Muscle of leg (tissue), 11 donors: ENCODE results near the gene RNASE12. TPM values are rescaled to one million over a fixed set of nuclear protein-coding genes. Genes with fewer than 3 reads are reported as not detected.
"Not testable (repeated sequence)": the region's sequence is repeated elsewhere in the genome, so short reads cannot be mapped to it uniquely, and the experiment has no call there.

Experiments
- DNase-seq: peaks from one replicate; pipeline ENCODE4 v3.0.0; 2013
- H3K27ac ChIP-seq: one replicate; pipeline ENCODE4 v1.5.1; 2013; ENCODE audit warnings: mild to moderate bottlenecking, low read length, control low read depth
- H3K27me3 ChIP-seq: one replicate; pipeline ENCODE4 v1.6.1; 2013; ENCODE audit warnings: low read length; ENCODE audit not compliant: control insufficient read depth, insufficient read depth
- H3K36me3 ChIP-seq: one replicate; pipeline ENCODE4 v1.6.1; 2013; ENCODE audit warnings: low read length; ENCODE audit not compliant: control insufficient read depth, insufficient read depth
- H3K4me1 ChIP-seq: one replicate; pipeline ENCODE4 v1.6.1; 2013; ENCODE audit warnings: low read length; ENCODE audit not compliant: control insufficient read depth, insufficient read depth
- H3K4me3 ChIP-seq: one replicate; pipeline ENCODE4 v1.5.1; 2013; ENCODE audit warnings: low read length, control low read depth
- H3K9me3 ChIP-seq: replicated peaks from 2 replicates; pipeline ENCODE4 v1.6.1; 2013; ENCODE audit warnings: low read depth, low read length; ENCODE audit not compliant: control insufficient read depth
- WGBS: methylation state at CpG from one replicate; pipeline ENCODE4 v1.1.5; 2013; ENCODE audit warnings: missing lambda C conversion rate; ENCODE audit not compliant: insufficient coverage; 5-methylcytosine and 5-hydroxymethylcytosine counted together
- polyA plus RNA-seq, 8 donors: library from polyadenylated mRNA; unstranded; fragments of 120-200 nt; gene quantifications; one replicate each; pipeline versions ENCODE4 v1.2.1 to v1.2.3, GENCODE V29; 2013; ENCODE audit warnings: inconsistent platforms in 1 of 8, low replicate concordance in 1 of 8; ENCODE audit not compliant: insufficient read length in 8 of 8, insufficient read depth in 1 of 8
- total RNA-seq: library from RNA; stranded (reverse); fragments of 120-200 nt; gene quantifications from one replicate; pipeline ENCODE4 v1.2.4, GENCODE V29; 2013

RNASE12 gene
- total and polyA plus RNA-seq, 9 donors, result not detected

- Histone ChIP-seq H3K36me3 (no peaks in the 10 kb centered on the region), H3K4me3 (no peak overlapping the region), H3K27me3 (peaks cover 70% of the 10 kb centered on the region), H3K4me1 (peaks cover 20% of the 10 kb centered on the region), H3K27ac (no peak overlapping the region), H3K9me3 (no peaks in the 10 kb centered on the region)
- no peak for DNase-seq
- 33% methylated on average over 8 of the region's 12 CpGs for WGBS
Observed at GRCh38 chr14:20626274-20626673, 35.1 kb upstream of the RNASE12 start.

GRCh38 chr14:20624495-20625070 lies 33.4 kb upstream of the RNASE12 start:
- Histone ChIP-seq H3K4me1 (peaks cover 14% of the 10 kb centered on the region), H3K9me3 (no peaks in the 10 kb centered on the region), H3K36me3 (no peaks in the 10 kb centered on the region), H3K4me3 (no peak overlapping the region), H3K27me3 (peaks cover 59% of the 10 kb centered on the region), H3K27ac (no peak overlapping the region)
- DNase-seq, result no peak
- WGBS, result under 1% methylated on average over 16 of the region's 22 CpGs

- Histone ChIP-seq H3K27ac (no peak overlapping the region), H3K36me3 (no peaks in the 10 kb centered on the region), H3K27me3 (peaks cover 56% of the 10 kb centered on the region), H3K9me3 (no peaks in the 10 kb centered on the region), H3K4me3 (no peak overlapping the region), H3K4me1 (peaks cover 14% of the 10 kb centered on the region)
- DNase-seq, result no peak
- WGBS, result 58% methylated on average over 6 of the region's 15 CpGs
Observed at GRCh38 chr14:20623798-20624197, 32.6 kb upstream of the RNASE12 start.

DNA sequence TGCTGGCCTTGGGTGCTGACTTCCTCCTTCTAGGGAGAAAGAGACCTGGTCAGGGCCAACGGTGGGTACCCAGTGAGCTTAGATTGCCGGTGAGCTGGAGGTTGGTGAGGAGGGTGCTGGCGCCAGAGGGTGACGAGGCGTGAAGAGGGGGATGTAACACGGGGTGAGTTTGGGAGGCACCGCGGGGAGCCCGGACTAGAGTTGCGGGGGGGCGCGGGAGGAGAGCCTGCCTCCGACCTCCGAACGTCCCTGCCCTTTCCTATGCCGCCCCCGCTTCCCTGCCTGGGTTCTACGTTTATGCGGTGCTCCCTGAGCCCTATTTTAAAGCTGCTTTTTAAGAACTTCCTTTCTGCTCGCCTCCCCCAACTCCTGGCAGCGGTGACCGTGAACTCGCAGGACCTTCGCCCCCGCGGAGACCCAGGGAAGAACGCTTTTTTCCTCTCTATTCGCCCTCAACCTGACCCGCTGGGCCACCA lies 31.7 kb upstream of the RNASE12 start:
- H3K27ac ChIP-seq, result no peak overlapping the region
- H3K4me1 ChIP-seq, result peaks cover 14% of the 10 kb centered on the region
- no peak overlapping the region for H3K4me3 ChIP-seq
- 7% methylated on average over 11 of the region's 29 CpGs for WGBS
- H3K9me3 ChIP-seq, result no peaks in the 10 kb centered on the region
- H3K36me3 ChIP-seq, result no peaks in the 10 kb centered on the region
- peaks cover 48% of the 10 kb centered on the region for H3K27me3 ChIP-seq
- no peak for DNase-seq

DNA sequence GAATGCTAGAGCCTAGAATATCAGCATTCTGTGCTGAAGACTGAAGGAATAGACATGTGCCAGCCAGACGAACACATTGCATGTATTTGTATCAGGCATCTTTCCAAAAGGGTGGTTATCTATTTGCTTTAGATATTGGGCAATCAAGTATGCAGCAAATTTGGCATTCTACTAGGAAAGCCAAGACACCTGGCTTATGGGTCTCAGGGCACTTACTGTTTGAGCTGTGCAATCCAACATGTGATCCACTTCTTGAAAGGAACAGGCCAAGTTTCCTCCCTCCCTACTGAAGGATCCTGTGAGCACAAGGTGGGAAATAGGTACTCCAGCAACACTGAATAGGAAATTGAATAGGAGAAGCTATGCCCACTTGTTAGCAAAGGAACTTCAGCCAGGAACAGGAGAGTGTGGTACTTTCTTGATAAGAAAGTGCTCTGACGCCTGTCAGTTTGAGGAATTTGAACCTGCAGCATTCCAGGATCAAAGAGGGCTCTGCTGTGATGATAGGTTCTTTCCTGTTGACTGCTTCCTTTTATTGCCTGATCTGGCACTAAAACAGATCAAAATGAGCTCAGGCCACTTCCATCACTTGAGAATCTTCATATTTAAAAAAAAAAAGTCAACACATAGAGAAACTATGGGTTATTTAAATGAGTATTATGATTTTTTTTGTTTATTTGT lies 29.8 kb upstream of the RNASE12 start:
- Histone ChIP-seq H3K4me1 (peaks cover 10% of the 10 kb centered on the region), H3K4me3 (no peak overlapping the region), H3K27ac (no peak overlapping the region), H3K9me3 (no peaks in the 10 kb centered on the region), H3K36me3 (no peaks in the 10 kb centered on the region), H3K27me3 (peaks cover 40% of the 10 kb centered on the region)
- WGBS, result 62% methylated on average over 2 of the region's 2 CpGs
- no peak for DNase-seq

DNA sequence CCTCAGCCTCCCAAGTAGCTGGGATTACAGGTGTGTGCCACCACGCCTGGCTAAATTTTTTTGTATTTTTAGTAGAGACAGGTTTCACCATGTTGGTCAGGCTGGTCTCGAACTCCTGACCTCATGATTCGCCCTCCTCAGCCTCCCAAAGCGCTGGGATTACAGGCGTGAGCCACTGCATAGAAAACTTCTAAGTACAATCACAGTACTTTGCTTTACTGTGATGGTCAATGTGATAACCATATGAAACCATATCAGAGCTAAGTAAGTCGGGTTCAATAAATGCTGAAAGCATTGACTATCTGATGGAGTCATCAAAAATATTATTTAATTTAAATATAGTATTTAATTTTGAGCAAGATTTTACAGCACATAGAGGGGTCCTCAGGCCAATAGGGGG lies 28.5 kb upstream of the RNASE12 start:
- not testable (repeated sequence) for H3K4me1 ChIP-seq, H3K36me3 ChIP-seq
- WGBS, result 100% methylated on average over 1 of the region's 6 CpGs

GRCh38 chr14:20618271-20618749 lies 27.1 kb upstream of the RNASE12 start:
- 78% methylated on average over 4 of the region's 4 CpGs for WGBS
- no peaks in the 10 kb centered on the region for H3K9me3 ChIP-seq

More for the DNA sequence above, 28.5 kb upstream of the RNASE12 start:
- peaks cover 28% of the 10 kb centered on the region for H3K27me3 ChIP-seq
- H3K27ac ChIP-seq, DNase-seq, H3K9me3 ChIP-seq, H3K4me3 ChIP-seq: not testable (repeated sequence)

DNA sequence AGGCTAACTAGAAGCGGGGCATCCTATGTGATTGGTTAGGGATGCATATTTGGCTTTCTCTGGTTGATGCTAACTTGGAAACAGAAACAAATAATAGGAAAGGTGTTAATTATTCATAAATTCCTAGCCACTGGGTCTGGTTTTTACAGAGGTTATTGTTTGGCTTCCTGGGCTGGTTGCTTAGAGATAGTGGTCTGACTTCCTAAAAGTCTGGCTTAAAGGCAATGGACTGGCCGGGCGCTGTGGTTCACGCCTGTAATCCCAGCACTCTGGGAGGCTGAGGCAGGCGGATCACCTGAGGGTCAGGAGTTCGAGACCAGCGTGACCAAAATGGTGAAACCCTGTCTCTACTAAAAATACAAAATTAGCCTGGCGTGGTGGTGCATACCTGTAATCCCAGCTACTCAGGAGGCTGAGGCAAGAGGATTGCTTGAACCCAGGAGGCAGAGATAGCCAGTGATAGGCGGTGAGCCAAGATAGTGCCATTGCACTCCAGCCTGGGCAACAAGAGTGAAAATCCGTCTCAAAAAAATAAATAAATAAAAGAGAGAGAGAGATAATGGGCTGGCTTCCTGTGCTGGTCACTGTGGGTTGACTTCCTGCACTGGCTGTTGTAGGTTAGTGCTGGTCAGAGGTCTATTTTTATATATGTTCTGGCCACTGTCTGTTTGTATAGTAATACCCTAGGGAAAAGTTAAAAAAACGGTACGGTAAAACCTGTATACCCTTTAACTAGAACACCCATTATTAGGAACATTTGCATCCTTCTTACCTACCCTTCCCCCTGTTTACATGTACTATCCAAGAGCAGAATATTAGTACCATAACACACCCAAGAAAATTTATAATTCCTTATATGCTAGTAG lies 26.2 kb upstream of the RNASE12 start:
- peaks cover 6% of the 10 kb centered on the region for H3K27me3 ChIP-seq
- H3K4me3 ChIP-seq, result no peak overlapping the region
- no peak overlapping the region for H3K27ac ChIP-seq
- 90% methylated on average over 7 of the region's 12 CpGs for WGBS
- H3K4me1 ChIP-seq, result peaks cover 2% of the 10 kb centered on the region
- no peaks in the 10 kb centered on the region for H3K36me3 ChIP-seq
- no peaks in the 10 kb centered on the region for H3K9me3 ChIP-seq
- DNase-seq, result no peak

More at GRCh38 chr14:20618271-20618749, 27.1 kb upstream of the RNASE12 start:
- DNase-seq, result no peak
- Histone ChIP-seq H3K36me3 (no peaks in the 10 kb centered on the region), H3K4me1 (peaks cover 8% of the 10 kb centered on the region), H3K27me3 (peaks cover 16% of the 10 kb centered on the region), H3K4me3 (no peak overlapping the region), H3K27ac (no peak overlapping the region)

- Histone ChIP-seq H3K4me3 (no peak overlapping the region), H3K27me3 (peaks cover 4% of the 10 kb centered on the region), H3K9me3 (no peaks in the 10 kb centered on the region), H3K36me3 (no peaks in the 10 kb centered on the region), H3K4me1 (peaks cover 2% of the 10 kb centered on the region), H3K27ac (no peak overlapping the region)
- WGBS, result 76% methylated on average over 5 of the region's 5 CpGs
- DNase-seq, result no peak
Observed at GRCh38 chr14:20615996-20616395, 24.8 kb upstream of the RNASE12 start.
